HEK293 (cell line): ENCODE data around the gene CENPT.

ENCODE experiments used
- CTCF ChIA-PET: fragments of 350-600 bp; formaldehyde crosslinking; extraction: SDS; loops from one replicate; lab custom pipeline; 2021; ENCODE audit warnings: antibody characterized with exemption; lab: Yijun Ruan, JAX
- POLR2A ChIA-PET: fragments of 300-600 bp; formaldehyde crosslinking; extraction: SDS; loops from one replicate; lab custom pipeline; 2020; ENCODE audit warnings: antibody characterized with exemption, inconsistent platforms; lab: Yijun Ruan, JAX
- H3K27ac ChIP-seq: fragments of 200-500 bp; sonication (Bioruptor generic); 2 replicates; pipeline ENCODE4 v1.5.1; 2014; ENCODE audit warnings: low read depth, low read length, control low read depth, inconsistent platforms; ENCODE audit errors: extremely low read depth
- H3K36me3 ChIP-seq, 2 experiments: fragments of 200-500 bp in 1 of 2; sonication (Bioruptor generic) in 1 of 2; 1 replicate in 1 of 2; 2 replicates in 1 of 2; pipeline ENCODE4 v1.5.1; 2014 to 2017; ENCODE audit warnings: inconsistent platforms in 2 of 2, low read length in 2 of 2; ENCODE audit not compliant: control insufficient read depth in 2 of 2, insufficient read depth in 1 of 2
- H3K4me1 ChIP-seq: fragments of 200-500 bp; sonication (Bioruptor generic); 2 replicates; pipeline ENCODE4 v1.5.1; 2014; ENCODE audit warnings: mild to moderate bottlenecking, low read length, inconsistent platforms; ENCODE audit not compliant: control insufficient read depth, insufficient read depth
- H3K4me3 ChIP-seq: 2 replicates; pipeline ENCODE4 v1.5.1; 2011; ENCODE audit warnings: low read depth, mild to moderate bottlenecking, control low read depth, low read length, moderate library complexity
- H3K9me3 ChIP-seq: fragments of 200-500 bp; sonication (Bioruptor generic); 2 replicates; pipeline ENCODE4 v1.5.1; 2014; ENCODE audit warnings: low read depth, low read length, inconsistent platforms; ENCODE audit not compliant: control insufficient read depth, insufficient read depth
- KLF10 ChIP-seq: fragments of 450-650 bp; IDR thresholded peaks from 2 replicates; pipeline ENCODE4 v1.5.1; 2018; ENCODE audit warnings: missing biosample characterization, mild to moderate bottlenecking, missing genetic modification characterization
- PRDM1 ChIP-seq: fragments of 450-650 bp; formaldehyde crosslinking; IDR thresholded peaks from 2 replicates; pipeline ENCODE4; 2016; ENCODE audit warnings: missing biosample characterization, missing genetic modification characterization
- PRDM4 ChIP-seq: fragments of 450-650 bp; formaldehyde crosslinking; IDR thresholded peaks from 2 replicates; pipeline ENCODE4 v1.5.1; 2017; ENCODE audit warnings: missing biosample characterization, missing genetic modification characterization
- SP7 ChIP-seq: fragments of 450-650 bp; formaldehyde crosslinking; IDR thresholded peaks from 2 replicates; pipeline ENCODE4 v1.5.1; 2016; ENCODE audit warnings: missing biosample characterization, missing genetic modification characterization
- ZFP3 ChIP-seq: fragments of 450-650 bp; formaldehyde crosslinking; IDR thresholded peaks from 2 replicates; pipeline ENCODE4 v1.5.1; 2016; ENCODE audit warnings: low read depth, missing biosample characterization, missing genetic modification characterization
- ZNF10 ChIP-seq: fragments of 450-650 bp; formaldehyde crosslinking; IDR thresholded peaks from 2 replicates; pipeline ENCODE4 v1.5.1; 2017; ENCODE audit warnings: missing biosample characterization, missing genetic modification characterization
- ZNF221 ChIP-seq: fragments of 450-650 bp; formaldehyde crosslinking; IDR thresholded peaks from 2 replicates; pipeline ENCODE4 v1.5.1; 2017; ENCODE audit warnings: missing biosample characterization, missing genetic modification characterization, borderline replicate concordance
- ZNF239 ChIP-seq: fragments of 450-650 bp; formaldehyde crosslinking; IDR thresholded peaks from 2 replicates; pipeline ENCODE4 v1.5.1; 2016; ENCODE audit warnings: missing biosample characterization, missing genetic modification characterization
- ZNF292 ChIP-seq: fragments of 450-650 bp; formaldehyde crosslinking; IDR thresholded peaks from 2 replicates; pipeline ENCODE4 v1.5.1; 2016; ENCODE audit warnings: low read depth, missing biosample characterization, missing genetic modification characterization, borderline replicate concordance
- ZNF404 ChIP-seq: fragments of 450-650 bp; formaldehyde crosslinking; IDR thresholded peaks from 2 replicates; pipeline ENCODE4 v1.5.1; 2017; ENCODE audit warnings: missing biosample characterization, missing genetic modification characterization
- ZNF510 ChIP-seq: fragments of 450-650 bp; formaldehyde crosslinking; IDR thresholded peaks from 2 replicates; pipeline ENCODE4 v1.5.1; 2018; ENCODE audit warnings: mild to moderate bottlenecking, missing genetic modification characterization, missing biosample characterization; ENCODE audit not compliant: insufficient replicate concordance
- ZNF513 ChIP-seq: fragments of 450-650 bp; IDR thresholded peaks from 2 replicates; pipeline ENCODE4 v1.5.1; 2018; ENCODE audit warnings: missing biosample characterization, missing genetic modification characterization
- ZNF548 ChIP-seq: fragments of 450-650 bp; formaldehyde crosslinking; IDR thresholded peaks from 2 replicates; pipeline ENCODE4 v1.5.1; 2016; ENCODE audit warnings: missing biosample characterization, missing genetic modification characterization
- ZNF692 ChIP-seq: fragments of 450-650 bp; formaldehyde crosslinking; IDR thresholded peaks from 2 replicates; pipeline ENCODE4 v1.5.1; 2016; ENCODE audit warnings: missing biosample characterization, missing genetic modification characterization
- ZNF768 ChIP-seq: fragments of 450-650 bp; formaldehyde crosslinking; IDR thresholded peaks from 2 replicates; pipeline ENCODE4 v1.5.1; 2018; ENCODE audit warnings: missing biosample characterization, mild to moderate bottlenecking, missing genetic modification characterization
- ZNF843 ChIP-seq: fragments of 450-650 bp; formaldehyde crosslinking; IDR thresholded peaks from 2 replicates; pipeline ENCODE4 v1.5.1; 2016; ENCODE audit warnings: missing biosample characterization, missing genetic modification characterization
- ZSCAN16 ChIP-seq: fragments of 450-650 bp; formaldehyde crosslinking; IDR thresholded peaks from 2 replicates; pipeline ENCODE4 v1.5.1; 2016; ENCODE audit warnings: missing biosample characterization, missing genetic modification characterization
- TF ChIP-seq, protein P1 (sequence below): fragments of 450-650 bp; formaldehyde crosslinking; IDR thresholded peaks from 2 replicates; pipeline ENCODE4 v1.5.1; 2017; ENCODE audit warnings: missing biosample characterization, missing genetic modification characterization
- TF ChIP-seq, protein P2 (sequence below): fragments of 450-650 bp; formaldehyde crosslinking; IDR thresholded peaks from 2 replicates; pipeline ENCODE4 v1.5.1; 2016; ENCODE audit warnings: missing biosample characterization, missing genetic modification characterization

The CENPT gene

GRCh38 chr16:67847064-67847861 is at the start of gene CENPT (continued):
- TF ChIP-seq ZNF513 (tag by site-specific recombination) = no peak
- TF ChIP-seq, protein P1, sequence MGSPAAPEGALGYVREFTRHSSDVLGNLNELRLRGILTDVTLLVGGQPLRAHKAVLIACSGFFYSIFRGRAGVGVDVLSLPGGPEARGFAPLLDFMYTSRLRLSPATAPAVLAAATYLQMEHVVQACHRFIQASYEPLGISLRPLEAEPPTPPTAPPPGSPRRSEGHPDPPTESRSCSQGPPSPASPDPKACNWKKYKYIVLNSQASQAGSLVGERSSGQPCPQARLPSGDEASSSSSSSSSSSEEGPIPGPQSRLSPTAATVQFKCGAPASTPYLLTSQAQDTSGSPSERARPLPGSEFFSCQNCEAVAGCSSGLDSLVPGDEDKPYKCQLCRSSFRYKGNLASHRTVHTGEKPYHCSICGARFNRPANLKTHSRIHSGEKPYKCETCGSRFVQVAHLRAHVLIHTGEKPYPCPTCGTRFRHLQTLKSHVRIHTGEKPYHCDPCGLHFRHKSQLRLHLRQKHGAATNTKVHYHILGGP (tag by site-specific recombination) = no peak
- no peak for TF ChIP-seq ZNF843 (tag by site-specific recombination)
- TF ChIP-seq ZFP3 (tag by site-specific recombination) = no peak

- CTCF ChIA-PET = interaction anchor here (0.5 to 1.1 kb wide), 4 partner anchors 11 to 36 kb away, joined by 3 to 7 read pairs (median 3); partner anchors contain the start of gene NRN1L
- TF ChIP-seq ZNF768 (tag by site-specific recombination) (no peak), ZSCAN16 (tag by site-specific recombination) (no peak), KLF10 (tag by site-specific recombination) (no peak), ZNF239 (tag by site-specific recombination) (no peak), ZNF292 (tag by site-specific recombination) (no peak), ZNF510 (tag by site-specific recombination) (no peak), ZNF548 (tag by site-specific recombination) (no peak), SP7 (tag by site-specific recombination) (no peak), PRDM1 (tag by site-specific recombination) (peak; percentile 66)
- TF ChIP-seq, protein P2, sequence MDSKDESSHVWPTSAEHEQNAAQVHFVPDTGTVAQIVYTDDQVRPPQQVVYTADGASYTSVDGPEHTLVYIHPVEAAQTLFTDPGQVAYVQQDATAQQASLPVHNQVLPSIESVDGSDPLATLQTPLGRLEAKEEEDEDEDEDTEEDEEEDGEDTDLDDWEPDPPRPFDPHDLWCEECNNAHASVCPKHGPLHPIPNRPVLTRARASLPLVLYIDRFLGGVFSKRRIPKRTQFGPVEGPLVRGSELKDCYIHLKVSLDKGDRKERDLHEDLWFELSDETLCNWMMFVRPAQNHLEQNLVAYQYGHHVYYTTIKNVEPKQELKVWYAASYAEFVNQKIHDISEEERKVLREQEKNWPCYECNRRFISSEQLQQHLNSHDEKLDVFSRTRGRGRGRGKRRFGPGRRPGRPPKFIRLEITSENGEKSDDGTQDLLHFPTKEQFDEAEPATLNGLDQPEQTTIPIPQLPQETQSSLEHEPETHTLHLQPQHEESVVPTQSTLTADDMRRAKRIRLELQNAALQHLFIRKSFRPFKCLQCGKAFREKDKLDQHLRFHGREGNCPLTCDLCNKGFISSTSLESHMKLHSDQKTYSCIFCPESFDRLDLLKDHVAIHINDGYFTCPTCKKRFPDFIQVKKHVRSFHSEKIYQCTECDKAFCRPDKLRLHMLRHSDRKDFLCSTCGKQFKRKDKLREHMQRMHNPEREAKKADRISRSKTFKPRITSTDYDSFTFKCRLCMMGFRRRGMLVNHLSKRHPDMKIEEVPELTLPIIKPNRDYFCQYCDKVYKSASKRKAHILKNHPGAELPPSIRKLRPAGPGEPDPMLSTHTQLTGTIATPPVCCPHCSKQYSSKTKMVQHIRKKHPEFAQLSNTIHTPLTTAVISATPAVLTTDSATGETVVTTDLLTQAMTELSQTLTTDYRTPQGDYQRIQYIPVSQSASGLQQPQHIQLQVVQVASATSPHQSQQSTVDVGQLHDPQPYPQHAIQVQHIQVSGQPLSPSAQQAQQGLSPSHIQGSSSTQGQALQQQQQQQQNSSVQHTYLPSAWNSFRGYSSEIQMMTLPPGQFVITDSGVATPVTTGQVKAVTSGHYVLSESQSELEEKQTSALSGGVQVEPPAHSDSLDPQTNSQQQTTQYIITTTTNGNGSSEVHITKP (tag by site-specific recombination) = peak; percentile 55; the same call in 1 of the 2 replicates
- TF ChIP-seq, all 188 proteins: peak for 2
- Histone ChIP-seq H3K27ac (no peak overlapping the region), H3K9me3 (no peaks in the 10 kb centered on the region), H3K4me3 (no peak overlapping the region), H3K36me3 (peaks cover 0 to 8% of the 10 kb centered on the region in 2 experiments; a peak in 2 of 3 replicates), H3K4me1 (peaks cover 4% of the 10 kb centered on the region)
- POLR2A ChIA-PET = no interaction called here
Measured at GRCh38 chr16:67897231-67897630, 49.7 kb upstream of the CENPT start.

DNA sequence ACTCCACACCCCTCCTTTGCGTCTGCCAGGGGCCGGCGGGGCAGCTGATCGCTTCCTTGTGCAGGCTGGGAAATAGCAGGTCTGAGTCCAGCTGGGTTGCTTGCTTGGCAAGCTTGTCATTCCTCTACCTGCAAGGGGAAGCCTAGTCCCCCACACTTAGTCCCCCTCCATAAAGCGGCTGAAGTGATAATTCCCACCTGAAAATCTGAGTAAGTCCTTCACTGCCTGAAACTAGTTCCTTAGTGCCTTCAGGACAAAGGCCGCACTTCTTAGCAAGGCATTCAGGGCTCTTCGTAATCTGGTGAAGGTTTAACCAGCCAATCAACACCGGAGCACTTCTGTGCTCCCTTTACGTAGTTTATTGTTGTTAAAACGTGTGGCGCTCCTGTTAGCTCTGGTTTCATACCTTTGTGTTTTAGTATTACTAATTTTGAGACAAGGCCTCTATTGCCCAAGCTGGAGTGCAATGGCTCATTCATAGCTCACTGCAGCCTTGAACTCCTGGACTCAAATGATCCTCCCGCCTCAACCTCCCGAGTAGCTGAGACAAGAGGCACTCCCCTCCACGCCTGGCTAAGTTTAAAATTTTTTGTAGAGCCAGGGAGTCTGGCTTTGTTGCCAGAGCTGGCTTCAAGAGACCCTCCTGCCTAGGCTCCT is 46.4 kb upstream of the CENPT start:
- POLR2A ChIA-PET = interaction anchor here (1.1 to 1.4 kb wide), 2 partner anchors 24 to 87 kb away, joined by 4 read pairs; partner anchors contain the start of genes RANBP10 and TSNAXIP1
- H3K27ac ChIP-seq = peak overlapping the region; percentile 85
- H3K4me3 ChIP-seq = peak overlapping the region; percentile 82
- peaks cover 0 to 3% of the 10 kb centered on the region in 2 experiments; a peak in 2 of 3 replicates for H3K36me3 ChIP-seq
- CTCF ChIA-PET = interaction anchor here (0.6 to 3.2 kb wide), 3 partner anchors 34 to 376 kb away, joined by 3 to 10 read pairs (median 4); no protein-coding TSS in a partner anchor
- no peaks in the 10 kb centered on the region for H3K9me3 ChIP-seq
- H3K4me1 ChIP-seq = peaks cover 4% of the 10 kb centered on the region
- TF ChIP-seq ZNF692 (tag by site-specific recombination) (no peak), ZNF221 (no peak), ZNF10 (tag by site-specific recombination) (no peak), PRDM4 (tag by site-specific recombination) (no peak), ZNF404 (tag by site-specific recombination) (no peak)
